Measurements from ENCODE around the gene BIK. TPM values are rescaled to one million over a fixed set of nuclear protein-coding genes. Genes with fewer than 3 reads are reported as not detected.
"Not testable (repeated sequence)": the region's sequence is repeated elsewhere in the genome, so short reads cannot be mapped to it uniquely, and the experiment has no call there.

Gene BIK
- polyA plus RNA-seq, 1 of the 3 experiments (the other 2 are of a cell fraction): 0.66 TPM

DNA sequence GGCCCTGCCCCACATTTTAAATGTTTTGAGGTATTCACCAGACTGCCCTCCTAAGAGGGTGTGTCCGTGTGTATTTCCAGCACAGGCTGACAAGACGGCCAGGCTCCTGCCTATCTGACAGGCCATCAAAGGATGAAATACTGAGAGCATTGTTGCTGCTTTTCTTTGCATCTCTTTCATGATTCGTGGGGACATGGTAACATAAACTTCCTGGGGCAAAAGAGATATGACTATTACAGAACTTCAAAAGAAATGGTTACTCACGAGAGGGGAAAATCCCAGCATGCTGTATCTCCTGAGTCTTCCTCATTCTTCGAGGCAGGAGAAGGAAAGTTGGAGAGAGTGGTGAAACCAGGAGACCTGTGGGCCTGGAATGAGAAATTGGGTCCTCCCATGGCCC is 10.3 kb upstream of the BIK start:
- Histone ChIP-seq H3K9me2 (no peaks in the 10 kb centered on the region), H3K4me3 (ENCODE audit: low read depth in 2 of 2, low read length in 1 of 2) (no peak overlapping the region), H3K27me3 (ENCODE audit: insufficient read depth) (no peaks in the 10 kb centered on the region), H3K9ac (no peak overlapping the region), H4K20me1 (ENCODE audit: insufficient read depth) (no peaks in the 10 kb centered on the region), H3K9me3 (no peaks in the 10 kb centered on the region), H3K36me3 (replicated peaks in 1 of 2; ENCODE audit: control insufficient read depth in 1 of 2, insufficient read depth in 2 of 2, low read length in 1 of 2) (no peaks in the 10 kb centered on the region), H3K4me2 (no peak overlapping the region), H3K79me2 (ENCODE audit: insufficient read depth) (no peaks in the 10 kb centered on the region), H3F3A (replicated peaks; ENCODE audit: insufficient read depth) (no peaks in the 10 kb centered on the region), H2AFZ (ENCODE audit: low read depth) (no peak overlapping the region), H3K27ac (ENCODE audit: low read depth in 2 of 2, low read length in 1 of 2) (no peak overlapping the region; a peak in 1 of 4 replicates), H3K4me1 (ENCODE audit: control insufficient read depth in 1 of 2, insufficient read depth in 2 of 2, low read depth in 1 of 2, low read length in 1 of 2) (peaks cover 0 to 9% of the 10 kb centered on the region in 2 experiments; a peak in 1 of 4 replicates)
- DNase-seq: no peak
- TF ChIP-seq, protein P1, sequence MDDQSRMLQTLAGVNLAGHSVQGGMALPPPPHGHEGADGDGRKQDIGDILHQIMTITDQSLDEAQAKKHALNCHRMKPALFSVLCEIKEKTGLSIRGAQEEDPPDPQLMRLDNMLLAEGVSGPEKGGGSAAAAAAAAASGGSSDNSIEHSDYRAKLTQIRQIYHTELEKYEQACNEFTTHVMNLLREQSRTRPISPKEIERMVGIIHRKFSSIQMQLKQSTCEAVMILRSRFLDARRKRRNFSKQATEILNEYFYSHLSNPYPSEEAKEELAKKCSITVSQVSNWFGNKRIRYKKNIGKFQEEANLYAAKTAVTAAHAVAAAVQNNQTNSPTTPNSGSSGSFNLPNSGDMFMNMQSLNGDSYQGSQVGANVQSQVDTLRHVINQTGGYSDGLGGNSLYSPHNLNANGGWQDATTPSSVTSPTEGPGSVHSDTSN (IDR thresholded peaks at IDR 0.05): no peak
- ChIA-PET POLR2A (no interaction called here), CTCF (no interaction called here)
- WGBS (ENCODE audit: low lambda C conversion rate): 34% methylated on average over 5 of the region's 5 CpGs

GRCh38 chr22:43101306-43101705 is 9.2 kb upstream of the BIK start:
- H3K27me3 ChIP-seq (ENCODE audit: insufficient read depth): no peaks in the 10 kb centered on the region
- no peaks in the 10 kb centered on the region for H3K79me2 ChIP-seq (ENCODE audit: insufficient read depth)
- peaks cover 0 to 9% of the 10 kb centered on the region in 2 experiments; a peak in 1 of 4 replicates for H3K4me1 ChIP-seq (ENCODE audit: control insufficient read depth in 1 of 2, insufficient read depth in 2 of 2, low read depth in 1 of 2, low read length in 1 of 2)
- ChIA-PET CTCF (interaction anchor here (1.5 kb wide), 1 partner anchor 9 kb away, joined by 5 read pairs; the partner anchor contains the start of gene BIK), POLR2A (no interaction called here)
- H3K9me3 ChIP-seq: no peaks in the 10 kb centered on the region
- no peaks in the 10 kb centered on the region for H4K20me1 ChIP-seq (ENCODE audit: insufficient read depth)
- no peak overlapping the region for H3K9ac ChIP-seq
- peak overlapping the region in 1 of 2 experiments; percentile 60; a peak in 1 of 4 replicates for H3K27ac ChIP-seq (ENCODE audit: low read depth in 2 of 2, low read length in 1 of 2)
- no peak overlapping the region for H2AFZ ChIP-seq (ENCODE audit: low read depth)
- H3K36me3 ChIP-seq (replicated peaks in 1 of 2; ENCODE audit: control insufficient read depth in 1 of 2, insufficient read depth in 2 of 2, low read length in 1 of 2): no peaks in the 10 kb centered on the region
- H3K9me2 ChIP-seq: no peaks in the 10 kb centered on the region
- H3K4me2 ChIP-seq: no peak overlapping the region
- no peak overlapping the region for H3K4me3 ChIP-seq (ENCODE audit: low read depth in 2 of 2, low read length in 1 of 2)
- DNase-seq: peak; percentile 31
- WGBS (ENCODE audit: low lambda C conversion rate): no CpG with 5 or more reads among the region's 7 CpGs
- TF ChIP-seq EP300 (IDR thresholded peaks at IDR 0.05; ENCODE audit: borderline replicate concordance in 1 of 2, low read depth in 1 of 2, low read length in 1 of 2) (peak in 1 of 2 experiments; percentile 43; a peak in 1 of 4 replicates), GATA2 (CRISPR knock-in tag; IDR thresholded peaks at IDR 0.05) (no peak), RCOR1 (IDR thresholded peaks at IDR 0.05; ENCODE audit: low read length) (0 out of 2 replicates have a peak, but pooled peaks have one; percentile 26), CTCF (IDR thresholded peaks at IDR 0.05) (no peak)
- TF ChIP-seq, protein P1 (IDR thresholded peaks at IDR 0.05): no peak
- TF ChIP-seq, protein P2, sequence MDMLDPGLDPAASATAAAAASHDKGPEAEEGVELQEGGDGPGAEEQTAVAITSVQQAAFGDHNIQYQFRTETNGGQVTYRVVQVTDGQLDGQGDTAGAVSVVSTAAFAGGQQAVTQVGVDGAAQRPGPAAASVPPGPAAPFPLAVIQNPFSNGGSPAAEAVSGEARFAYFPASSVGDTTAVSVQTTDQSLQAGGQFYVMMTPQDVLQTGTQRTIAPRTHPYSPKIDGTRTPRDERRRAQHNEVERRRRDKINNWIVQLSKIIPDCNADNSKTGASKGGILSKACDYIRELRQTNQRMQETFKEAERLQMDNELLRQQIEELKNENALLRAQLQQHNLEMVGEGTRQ (IDR thresholded peaks at IDR 0.05; ENCODE audit: borderline replicate concordance, low read depth, low read length): no peak
- H3F3A ChIP-seq (replicated peaks; ENCODE audit: insufficient read depth): no peaks in the 10 kb centered on the region

DNA sequence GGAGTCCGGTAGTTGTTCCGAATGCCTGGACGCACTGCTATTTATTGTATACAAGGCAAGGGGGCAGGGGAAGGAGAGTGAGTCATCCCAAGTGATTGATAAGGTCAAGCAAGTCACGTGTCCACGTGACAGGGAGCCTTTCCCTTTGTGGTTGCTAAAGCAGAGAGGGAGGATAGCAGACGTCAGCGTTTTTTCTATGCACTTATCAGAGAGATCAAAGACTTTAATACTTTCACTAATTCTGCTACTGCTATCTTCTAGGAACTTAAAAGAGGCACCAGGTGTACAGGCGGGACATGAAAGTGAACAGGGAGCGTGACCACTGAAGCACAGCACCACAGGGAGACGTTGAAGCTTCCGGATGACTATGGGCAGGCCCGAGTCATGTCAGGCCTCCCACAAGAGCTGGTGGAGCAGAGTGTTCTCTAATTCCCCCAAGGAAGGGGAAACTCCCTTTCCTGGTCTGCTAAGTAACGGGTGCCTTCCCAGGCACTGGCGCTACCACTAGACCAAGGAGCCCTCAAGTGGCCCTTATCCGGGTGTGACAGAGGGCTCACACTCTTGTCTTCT is 6.4 kb upstream of the BIK start:
- H3K27me3 ChIP-seq (ENCODE audit: insufficient read depth); H3K79me2 ChIP-seq (ENCODE audit: insufficient read depth); H2AFZ ChIP-seq (ENCODE audit: low read depth); H3K4me1 ChIP-seq (ENCODE audit: control insufficient read depth in 1 of 2, insufficient read depth in 2 of 2, low read depth in 1 of 2, low read length in 1 of 2); H3K27ac ChIP-seq (ENCODE audit: low read depth in 2 of 2, low read length in 1 of 2); H3K4me3 ChIP-seq (ENCODE audit: low read depth in 2 of 2, low read length in 1 of 2); H3K4me2 ChIP-seq; H3K9me3 ChIP-seq; POLR2A ChIA-PET; CTCF ChIA-PET; H3K36me3 ChIP-seq (replicated peaks in 1 of 2; ENCODE audit: control insufficient read depth in 1 of 2, insufficient read depth in 2 of 2, low read length in 1 of 2); DNase-seq; H4K20me1 ChIP-seq (ENCODE audit: insufficient read depth); H3F3A ChIP-seq (replicated peaks; ENCODE audit: insufficient read depth); H3K9me2 ChIP-seq; H3K9ac ChIP-seq: not testable (repeated sequence)
- 88% methylated on average over 13 of the region's 15 CpGs for WGBS (ENCODE audit: low lambda C conversion rate)

- H3K4me1 ChIP-seq (ENCODE audit: control insufficient read depth in 1 of 2, insufficient read depth in 2 of 2, low read depth in 1 of 2, low read length in 1 of 2); H3K27me3 ChIP-seq (ENCODE audit: insufficient read depth); H3K27ac ChIP-seq (ENCODE audit: low read depth in 2 of 2, low read length in 1 of 2); H2AFZ ChIP-seq (ENCODE audit: low read depth); H3K9me2 ChIP-seq; H3K4me2 ChIP-seq; H3K9me3 ChIP-seq; H3K9ac ChIP-seq; H4K20me1 ChIP-seq (ENCODE audit: insufficient read depth); CTCF ChIA-PET; H3K4me3 ChIP-seq (ENCODE audit: low read depth in 2 of 2, low read length in 1 of 2); H3F3A ChIP-seq (replicated peaks; ENCODE audit: insufficient read depth); POLR2A ChIA-PET; H3K36me3 ChIP-seq (replicated peaks in 1 of 2; ENCODE audit: control insufficient read depth in 1 of 2, insufficient read depth in 2 of 2, low read length in 1 of 2); DNase-seq; H3K79me2 ChIP-seq (ENCODE audit: insufficient read depth): not testable (repeated sequence)
- 96% methylated on average over 3 of the region's 3 CpGs for WGBS (ENCODE audit: low lambda C conversion rate)
These were observed 5.6 kb upstream of the BIK start for GRCh38 chr22:43104950-43105349.
